Fibroblast of lung (primary cell): Measurements from ENCODE around the gene CACNA1A. TPM values are rescaled to one million over a fixed set of nuclear protein-coding genes. Genes with fewer than 3 reads are reported as not detected.

Source experiments
- DNase-seq, 2 donors: peaks; one replicate each; pipeline versions ENCODE4 v3.0.0 to v3.0.0-alpha.2; 2010; ENCODE audit warnings: low read depth in 2 of 2
- H2AFZ ChIP-seq: 2 replicates; pipeline ENCODE4 v1.5.1; 2012; ENCODE audit warnings: low read length, control low read depth, inconsistent platforms
- H3K27ac ChIP-seq: 2 replicates; pipeline ENCODE4 v1.5.1; 2011; ENCODE audit warnings: low read length, control low read depth; ENCODE audit not compliant: insufficient read depth
- H3K27me3 ChIP-seq: 2 replicates; pipeline ENCODE4 v1.5.1; 2011; ENCODE audit warnings: mild to moderate bottlenecking, low read length; ENCODE audit not compliant: control insufficient read depth, insufficient read depth
- H3K36me3 ChIP-seq: 2 replicates; pipeline ENCODE4 v1.5.1; 2011; ENCODE audit warnings: low read length; ENCODE audit not compliant: control insufficient read depth, insufficient read depth
- H3K4me1 ChIP-seq: 2 replicates; pipeline ENCODE4 v1.5.1; 2011; ENCODE audit warnings: low read length; ENCODE audit not compliant: control insufficient read depth, insufficient read depth; ENCODE audit errors: extremely low read depth
- H3K4me2 ChIP-seq: 2 replicates; pipeline ENCODE4 v1.5.1; 2011; ENCODE audit warnings: low read length, control low read depth; ENCODE audit not compliant: insufficient read depth; ENCODE audit errors: extremely low read depth
- H3K4me3 ChIP-seq, 4 experiments: fragments of 200-600 bp in 1 of 4; sonication (generic) in 1 of 4; replicated peaks in 1 of 4; 2 replicates each; pipeline ENCODE4 v1.5.1; 2011 to 2016; ENCODE audit warnings: low read length in 4 of 4, low read depth in 3 of 4, mild to moderate bottlenecking in 3 of 4, control low read depth in 2 of 4, inconsistent platforms in 1 of 4, mixed read lengths in 1 of 4; ENCODE audit not compliant: insufficient read depth in 1 of 4; ENCODE audit errors: control extremely low read depth in 1 of 4
- H3K79me2 ChIP-seq: 2 replicates; pipeline ENCODE4 v1.5.1; 2012; ENCODE audit warnings: mild to moderate bottlenecking, low read length, inconsistent platforms; ENCODE audit not compliant: control insufficient read depth, insufficient read depth
- H3K9ac ChIP-seq: 2 replicates; pipeline ENCODE4 v1.5.1; 2011; ENCODE audit warnings: mild to moderate bottlenecking, low read length, control low read depth; ENCODE audit not compliant: insufficient read depth
- H3K9me3 ChIP-seq: 2 replicates; pipeline ENCODE4 v1.5.1; 2012; ENCODE audit warnings: low read depth, low read length; ENCODE audit not compliant: control insufficient read depth, insufficient read depth
- H4K20me1 ChIP-seq: 2 replicates; pipeline ENCODE4 v1.5.1; 2011; ENCODE audit warnings: low read length; ENCODE audit not compliant: control insufficient read depth, insufficient read depth; ENCODE audit errors: extremely low read depth
- EZH2 ChIP-seq: IDR thresholded peaks from 2 replicates; pipeline ENCODE4 v1.5.1; 2012; ENCODE audit warnings: low read length, control low read depth, mild to moderate bottlenecking; ENCODE audit errors: missing control alignments
- polyA plus RNA-seq, 2 donors: library from polyadenylated mRNA; depleted of rRNA in 1 of 2; stranded (reverse) in 1 of 2; unstranded in 1 of 2; fragments of >200 nt; gene quantifications; 2 replicates each; pipeline ENCODE4 v1.2.1, GENCODE V29; 2011 to 2012; ENCODE audit warnings: missing spikeins in 1 of 2
- total RNA-seq: library from RNA; depleted of rRNA; stranded (reverse); fragments of >200 nt; gene quantifications from 2 replicates; pipeline ENCODE4 v1.2.1, GENCODE V29; 2014
- TF ChIP-seq, protein P1 (sequence below), 2 donors: IDR thresholded peaks in 1 of 2; conservative IDR thresholded peaks in 1 of 2; 1 replicate in 1 of 2; 2 replicates in 1 of 2; pipeline ENCODE4 v1.5.1; 2011 to 2012; ENCODE audit warnings: low read length in 2 of 2, control low read depth in 1 of 2, inconsistent platforms in 1 of 2, low read depth in 1 of 2, mild to moderate bottlenecking in 1 of 2

CACNA1A gene
- total and polyA plus RNA-seq, 2 donors (not counting 1 experiment from before 2014, with no cell fraction given) = 0.96 to 9.7 TPM

DNA sequence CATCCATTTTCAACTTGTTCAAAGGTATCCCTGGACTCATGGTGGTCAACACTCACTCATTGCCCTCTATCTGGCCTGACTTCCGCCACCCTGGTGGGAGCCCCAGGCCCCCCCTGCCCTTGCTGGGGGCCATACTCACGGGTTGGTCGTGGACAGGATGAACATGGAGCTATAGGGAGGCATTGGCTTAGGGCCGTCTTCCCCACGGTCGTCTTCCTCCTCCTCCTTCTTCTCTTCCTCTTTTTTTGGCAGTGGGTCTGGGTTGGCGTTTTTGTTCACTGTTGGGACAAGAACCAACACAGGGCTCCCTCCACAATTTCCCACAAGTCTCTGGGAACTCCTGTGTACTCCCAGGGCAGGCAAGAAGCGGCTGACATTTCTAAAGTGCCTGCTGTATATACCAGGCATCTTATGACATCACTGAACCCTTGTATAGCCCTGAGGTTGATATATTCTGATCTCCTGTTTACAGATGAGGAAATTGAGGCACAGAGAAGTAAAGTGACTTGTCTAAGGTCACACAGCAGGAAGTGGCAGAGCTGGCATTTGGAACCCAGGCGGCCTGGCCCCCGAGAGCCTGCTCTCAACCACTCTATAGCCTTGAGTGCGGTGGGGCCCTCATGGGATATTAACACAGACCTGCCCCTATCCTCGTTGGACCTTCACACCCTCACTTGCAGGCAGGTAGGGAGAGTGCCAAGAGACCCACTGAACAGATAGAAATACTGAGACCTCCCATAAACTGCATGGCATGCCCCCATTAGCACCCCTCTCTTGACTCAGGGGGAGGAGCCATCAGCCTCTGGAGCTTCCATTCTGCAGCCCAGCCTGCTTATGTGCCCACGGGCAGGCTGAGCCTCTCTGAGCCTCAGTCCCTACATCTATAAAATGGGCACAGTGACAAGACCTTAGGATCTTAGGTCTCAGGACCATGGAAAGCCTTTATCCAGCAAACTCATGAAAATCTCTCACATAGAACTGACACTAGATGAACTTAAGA lies 221.1 kb downstream of the CACNA1A start:
- no peak for TF ChIP-seq EZH2
- TF ChIP-seq, protein P1, sequence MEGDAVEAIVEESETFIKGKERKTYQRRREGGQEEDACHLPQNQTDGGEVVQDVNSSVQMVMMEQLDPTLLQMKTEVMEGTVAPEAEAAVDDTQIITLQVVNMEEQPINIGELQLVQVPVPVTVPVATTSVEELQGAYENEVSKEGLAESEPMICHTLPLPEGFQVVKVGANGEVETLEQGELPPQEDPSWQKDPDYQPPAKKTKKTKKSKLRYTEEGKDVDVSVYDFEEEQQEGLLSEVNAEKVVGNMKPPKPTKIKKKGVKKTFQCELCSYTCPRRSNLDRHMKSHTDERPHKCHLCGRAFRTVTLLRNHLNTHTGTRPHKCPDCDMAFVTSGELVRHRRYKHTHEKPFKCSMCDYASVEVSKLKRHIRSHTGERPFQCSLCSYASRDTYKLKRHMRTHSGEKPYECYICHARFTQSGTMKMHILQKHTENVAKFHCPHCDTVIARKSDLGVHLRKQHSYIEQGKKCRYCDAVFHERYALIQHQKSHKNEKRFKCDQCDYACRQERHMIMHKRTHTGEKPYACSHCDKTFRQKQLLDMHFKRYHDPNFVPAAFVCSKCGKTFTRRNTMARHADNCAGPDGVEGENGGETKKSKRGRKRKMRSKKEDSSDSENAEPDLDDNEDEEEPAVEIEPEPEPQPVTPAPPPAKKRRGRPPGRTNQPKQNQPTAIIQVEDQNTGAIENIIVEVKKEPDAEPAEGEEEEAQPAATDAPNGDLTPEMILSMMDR (conservative IDR thresholded peaks at IDR 0.05 in 1 of 2, IDR thresholded peaks at IDR 0.05 in 1 of 2; ENCODE audit: low read depth in 1 of 2, low read length in 2 of 2) = no peak
- Histone ChIP-seq H2AFZ (no peak overlapping the region), H3K79me2 (no peaks in the 10 kb centered on the region), H3K27me3 (no peaks in the 10 kb centered on the region), H3K36me3 (no peaks in the 10 kb centered on the region), H3K9ac (no peak overlapping the region), H3K27ac (no peak overlapping the region), H3K4me1 (no peaks in the 10 kb centered on the region), H3K4me3 (no peak overlapping the region), H4K20me1 (no peaks in the 10 kb centered on the region), H3K9me3 (no peaks in the 10 kb centered on the region), H3K4me2 (no peak overlapping the region)
- DNase-seq = no peak

DNA sequence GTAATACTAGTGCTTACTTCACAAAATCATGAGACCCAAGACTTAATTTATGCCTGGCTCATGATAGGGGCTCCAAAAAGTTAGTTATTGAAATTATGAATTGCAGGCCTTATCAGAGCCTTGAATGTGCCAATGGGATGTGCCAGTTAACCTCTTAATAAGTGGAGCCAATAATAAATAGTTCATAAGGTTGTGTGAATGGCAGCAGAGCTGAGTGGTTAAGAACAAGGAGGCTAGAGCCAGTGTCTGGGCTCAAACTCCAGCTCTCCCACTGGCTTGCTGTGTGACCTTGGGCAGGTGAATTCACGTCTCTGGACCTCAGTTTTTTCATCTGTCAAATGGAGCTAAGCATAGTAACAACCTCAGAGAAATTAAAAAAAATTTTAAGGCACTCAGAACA lies 222.4 kb downstream of the CACNA1A start:
- no peak overlapping the region for H2AFZ ChIP-seq
- DNase-seq = no peak
- H3K79me2 ChIP-seq = no peaks in the 10 kb centered on the region
- H3K4me2 ChIP-seq = no peak overlapping the region
- no peak for TF ChIP-seq EZH2
- TF ChIP-seq, protein P1 (conservative IDR thresholded peaks at IDR 0.05 in 1 of 2, IDR thresholded peaks at IDR 0.05 in 1 of 2; ENCODE audit: low read depth in 1 of 2, low read length in 2 of 2) = no peak
- H3K4me3 ChIP-seq = no peak overlapping the region
- H4K20me1 ChIP-seq = no peaks in the 10 kb centered on the region
- H3K36me3 ChIP-seq = no peaks in the 10 kb centered on the region
- H3K4me1 ChIP-seq = no peaks in the 10 kb centered on the region
- no peak overlapping the region for H3K9ac ChIP-seq
- H3K27me3 ChIP-seq = no peaks in the 10 kb centered on the region
- H3K9me3 ChIP-seq = no peaks in the 10 kb centered on the region
- H3K27ac ChIP-seq = no peak overlapping the region

DNA sequence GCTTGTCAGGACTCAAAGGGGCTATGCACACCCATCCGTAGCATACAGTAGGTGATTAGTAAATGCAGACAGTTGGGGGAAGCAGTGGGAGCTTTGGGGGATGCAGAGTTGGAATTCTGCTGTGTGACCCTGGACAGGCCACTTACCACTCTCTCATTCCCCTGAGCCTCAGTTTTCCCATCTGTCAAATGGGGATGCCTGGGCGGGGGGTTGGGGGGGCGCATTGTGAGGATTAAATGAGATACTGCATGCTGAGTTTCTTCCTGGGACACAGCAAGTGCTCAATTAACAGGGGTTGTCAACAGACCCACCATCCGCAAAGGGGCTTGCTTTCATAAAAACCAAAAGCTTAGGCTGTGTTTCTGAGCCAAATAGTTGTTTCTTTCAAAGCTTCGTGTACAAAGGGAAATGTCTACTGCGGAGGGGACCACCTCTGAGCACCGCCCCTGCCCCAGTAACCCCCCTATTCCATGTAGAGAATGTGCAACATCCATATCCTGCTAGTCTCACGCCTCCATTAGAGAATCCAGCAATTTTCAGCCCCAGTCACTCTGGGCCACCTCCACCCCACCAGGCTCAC lies 223.7 kb downstream of the CACNA1A start:
- Histone ChIP-seq H3K4me2 (no peak overlapping the region), H3K4me1 (no peaks in the 10 kb centered on the region), H4K20me1 (no peaks in the 10 kb centered on the region), H3K4me3 (no peak overlapping the region), H3K79me2 (no peaks in the 10 kb centered on the region), H2AFZ (no peak overlapping the region), H3K9me3 (no peaks in the 10 kb centered on the region), H3K27ac (no peak overlapping the region), H3K27me3 (no peaks in the 10 kb centered on the region), H3K9ac (no peak overlapping the region), H3K36me3 (no peaks in the 10 kb centered on the region)
- TF ChIP-seq EZH2 = no peak
- TF ChIP-seq, protein P1 (conservative IDR thresholded peaks at IDR 0.05 in 1 of 2, IDR thresholded peaks at IDR 0.05 in 1 of 2; ENCODE audit: low read depth in 1 of 2, low read length in 2 of 2) = no peak
- no peak for DNase-seq
